GM23338 (cell line): ENCODE results near the gene ARHGAP10. TPM values are rescaled to one million over a fixed set of nuclear protein-coding genes. Genes with fewer than 3 reads are reported as not detected.

Experiments used
- ATAC-seq: fragments of 200-7000 bp; cut with Tn5 transposase; 3 replicates; pipeline ENCODE4 v1.9.1; 2020
- DNase-seq: peaks from one replicate; pipeline ENCODE4 v3.0.0-alpha.2; 2015; ENCODE audit warnings: low spot score
- H2AFZ ChIP-seq: fragments of 200-600 bp; sonication (generic); 2 replicates; pipeline ENCODE4 v1.8.0; 2016; ENCODE audit warnings: antibody characterized with exemption, mild to moderate bottlenecking, moderate library complexity
- H3F3A ChIP-seq: fragments of 200-600 bp; sonication (generic); replicated peaks from 2 replicates; pipeline ENCODE4 v1.8.0; 2017; ENCODE audit warnings: antibody characterized with exemption, mixed run types, low read depth
- H3K27ac ChIP-seq: fragments of 200-600 bp; sonication (generic); 2 replicates; pipeline ENCODE4 v1.6.1; 2016; ENCODE audit warnings: low read depth
- H3K27me3 ChIP-seq: fragments of 200-600 bp; sonication (generic); 2 replicates; pipeline ENCODE4 v1.8.0; 2016; ENCODE audit warnings: mild to moderate bottlenecking, mixed run types, moderate library complexity; ENCODE audit not compliant: insufficient read depth
- H3K36me3 ChIP-seq: fragments of 200-600 bp; sonication (generic); 2 replicates; pipeline ENCODE4 v1.8.0; 2016; ENCODE audit warnings: mild to moderate bottlenecking; ENCODE audit not compliant: insufficient read depth
- H3K4me1 ChIP-seq: fragments of 200-600 bp; sonication (generic); 2 replicates; pipeline ENCODE4 v1.8.0; 2016; ENCODE audit warnings: mild to moderate bottlenecking, moderate library complexity; ENCODE audit not compliant: insufficient read depth
- H3K4me2 ChIP-seq: fragments of 200-600 bp; sonication (generic); 2 replicates; pipeline ENCODE4 v1.7.1; 2017; ENCODE audit warnings: mixed run types
- H3K4me3 ChIP-seq: fragments of 200-600 bp; sonication (generic); 2 replicates; pipeline ENCODE4 v1.6.1; 2016; ENCODE audit warnings: mixed run types
- H3K79me2 ChIP-seq: fragments of 200-600 bp; sonication (generic); replicated peaks from 2 replicates; pipeline ENCODE4 v1.8.0; 2017; ENCODE audit warnings: mild to moderate bottlenecking; ENCODE audit not compliant: insufficient read depth
- H3K9me2 ChIP-seq: fragments of 200-600 bp; sonication (generic); 2 replicates; pipeline ENCODE4 v1.8.0; 2017; ENCODE audit not compliant: insufficient read depth
- H4K20me1 ChIP-seq: fragments of 200-600 bp; sonication (generic); replicated peaks from 2 replicates; pipeline ENCODE4 v1.8.0; 2017; ENCODE audit warnings: mild to moderate bottlenecking; ENCODE audit not compliant: insufficient read depth
- H3K27ac Mint-ChIP-seq: 2 replicates; pipeline ENCODE4 v1.8.0; 2020; ENCODE audit warnings: inconsistent platforms, mild to moderate bottlenecking, moderate library complexity, mixed read lengths
- H3K27me3 Mint-ChIP-seq: 3 replicates; pipeline ENCODE4 v1.8.0; 2022; ENCODE audit warnings: low read depth, mild to moderate bottlenecking, moderate library complexity, mixed read lengths, inconsistent platforms; ENCODE audit not compliant: insufficient read depth, poor library complexity
- H3K36me3 Mint-ChIP-seq: 3 replicates; pipeline ENCODE4 v1.8.0; 2021; ENCODE audit warnings: low read depth, mild to moderate bottlenecking, inconsistent platforms, moderate library complexity, mixed read lengths
- H3K4me1 Mint-ChIP-seq: 3 replicates; pipeline ENCODE4 v1.8.0; 2020; ENCODE audit warnings: mild to moderate bottlenecking, inconsistent platforms, mixed read lengths
- H3K4me3 Mint-ChIP-seq: 3 replicates; pipeline ENCODE4 v1.8.0; 2021; ENCODE audit warnings: moderate library complexity, mild to moderate bottlenecking, inconsistent platforms, mixed read lengths
- H3K9me3 Mint-ChIP-seq: 3 replicates; pipeline ENCODE4 v1.8.0; 2020; ENCODE audit warnings: moderate library complexity, mild to moderate bottlenecking, inconsistent platforms, mixed read lengths
- CREB1 ChIP-seq: fragments of 250-450 bp; sonication (Bioruptor Pico); IDR thresholded peaks from 2 replicates; pipeline ENCODE4 v1.5.0; 2020; ENCODE audit warnings: low read depth, mild to moderate bottlenecking, moderate library complexity
- EZH2phosphoT487 ChIP-seq: fragments of 200-600 bp; sonication (generic); IDR thresholded peaks from one replicate; pipeline ENCODE4 v1.8.1; 2018; ENCODE audit warnings: antibody characterized with exemption; ENCODE audit not compliant: unreplicated experiment
- NANOG ChIP-seq: IDR thresholded peaks from 2 replicates; pipeline ENCODE4 v1.6.1; 2016; ENCODE audit warnings: antibody characterized with exemption, borderline replicate concordance
- POLR2AphosphoS5 ChIP-seq: IDR thresholded peaks from 2 replicates; pipeline ENCODE4 v1.6.1; 2016; ENCODE audit warnings: antibody characterized with exemption, low read depth
- STAT1 ChIP-seq: IDR thresholded peaks from one replicate; pipeline ENCODE4 v1.6.1; 2016; ENCODE audit warnings: antibody characterized with exemption; ENCODE audit not compliant: unreplicated experiment
- ZNF114 ChIP-seq: fragments of 250-450 bp; sonication (Bioruptor Pico); IDR thresholded peaks from 2 replicates; pipeline ENCODE4 v1.5.0; 2020; ENCODE audit warnings: mild to moderate bottlenecking, moderate library complexity
- ZNF331 ChIP-seq: fragments of 250-450 bp; sonication (Bioruptor Pico); IDR thresholded peaks from 2 replicates; pipeline ENCODE4 v1.5.0; 2020; ENCODE audit warnings: low read depth, mild to moderate bottlenecking, moderate library complexity
- polyA plus RNA-seq: library from polyadenylated mRNA; unstranded; fragments of >200 nt; fragmentation: Nextera tagmentation; extraction: Ambion mirVana; gene quantifications from 2 replicates; pipeline ENCODE4 v1.2.1, GENCODE V29; 2016
- total RNA-seq: library from RNA; depleted of rRNA; stranded (reverse); fragments of >200 nt; shearing (Covaris generic); gene quantifications from 2 replicates; pipeline ENCODE4 v1.2.3, GENCODE V29; 2014
- TF ChIP-seq, protein P1 (sequence below), 2 experiments: fragments of 200-600 bp in 1 of 2; sonication (generic) in 1 of 2; conservative IDR thresholded peaks; 2 replicates each; pipeline versions ENCODE4 v1.5.1 to v1.6.1; 2016 to 2017; ENCODE audit warnings: antibody characterized with exemption in 2 of 2, low read depth in 2 of 2, mild to moderate bottlenecking in 2 of 2, moderate library complexity in 1 of 2
- TF ChIP-seq, protein P2 (sequence below): IDR thresholded peaks from 2 replicates; pipeline ENCODE4 v1.6.1; 2016; ENCODE audit warnings: antibody characterized with exemption
- TF ChIP-seq, protein P3 (sequence below): IDR thresholded peaks from one replicate; pipeline ENCODE4 v1.6.1; 2018; ENCODE audit warnings: antibody characterized with exemption; ENCODE audit not compliant: unreplicated experiment

ARHGAP10 gene
- total and polyA plus RNA-seq, 2 experiments from 2014 or later, result 5.1 to 6.3 TPM

DNA sequence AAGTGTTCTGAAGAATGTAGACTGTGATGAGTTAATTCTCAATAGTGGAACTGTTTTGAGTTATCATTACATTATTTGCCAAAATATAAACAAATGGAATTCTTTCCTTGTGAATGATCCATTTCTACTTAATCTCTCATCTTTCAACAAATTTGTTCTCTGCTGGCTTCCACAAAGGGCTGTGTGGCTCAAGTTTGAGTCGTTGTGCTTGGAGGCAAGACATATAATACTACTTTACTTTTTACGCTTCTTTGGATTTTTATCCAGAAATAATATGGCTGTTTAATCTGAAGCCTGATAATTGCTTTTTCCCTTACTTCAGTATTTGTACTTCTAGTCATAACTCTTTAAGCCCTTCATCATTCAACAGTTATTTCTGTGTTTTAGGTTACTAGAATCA lies 169.5 kb downstream of the ARHGAP10 start (continued):
- TF ChIP-seq STAT1, result no peak

DNA sequence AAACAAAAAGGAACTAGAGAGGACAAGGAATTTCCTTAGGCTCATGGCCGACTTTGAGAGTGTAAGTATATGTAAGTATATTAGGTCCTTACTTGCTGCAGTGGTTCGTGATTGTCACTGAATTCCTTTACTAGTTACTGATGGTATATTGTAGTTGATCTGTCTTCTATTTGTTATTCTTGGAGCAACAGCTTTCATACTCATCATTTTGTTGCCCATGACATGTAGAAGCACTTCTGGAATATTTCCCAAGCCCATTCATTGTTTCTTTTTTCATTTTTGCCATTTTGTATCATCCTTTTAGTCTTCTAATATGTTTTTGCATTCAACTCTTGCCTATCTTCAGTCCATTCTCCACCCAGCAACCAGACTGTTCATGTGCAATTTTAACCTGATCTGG lies 170.0 kb downstream of the ARHGAP10 start:
- H3K4me1 Mint-ChIP-seq, result no peaks in the 10 kb centered on the region
- no peak overlapping the region for H3K4me3 Mint-ChIP-seq
- no peaks in the 10 kb centered on the region for H3K79me2 ChIP-seq

More for the DNA sequence above, 170.0 kb downstream of the ARHGAP10 start:
- peaks cover 12% of the 10 kb centered on the region for H3K9me3 Mint-ChIP-seq
- Histone ChIP-seq H3K4me1 (no peaks in the 10 kb centered on the region), H2AFZ (no peak overlapping the region), H3K27me3 (no peaks in the 10 kb centered on the region), H3F3A (no peaks in the 10 kb centered on the region), H3K9me2 (no peaks in the 10 kb centered on the region), H3K4me2 (no peak overlapping the region), H3K27ac (no peak overlapping the region), H3K36me3 (no peaks in the 10 kb centered on the region), H4K20me1 (no peaks in the 10 kb centered on the region; the same call in 1 of the 2 replicates), H3K4me3 (no peak overlapping the region)
- DNase-seq (no peak), ATAC-seq (no peak)
- TF ChIP-seq ZNF331 (CRISPR knock-in tag), result no peak
- TF ChIP-seq EZH2phosphoT487, result no peak
- TF ChIP-seq ZNF114 (CRISPR knock-in tag), result no peak
- TF ChIP-seq, protein P1, sequence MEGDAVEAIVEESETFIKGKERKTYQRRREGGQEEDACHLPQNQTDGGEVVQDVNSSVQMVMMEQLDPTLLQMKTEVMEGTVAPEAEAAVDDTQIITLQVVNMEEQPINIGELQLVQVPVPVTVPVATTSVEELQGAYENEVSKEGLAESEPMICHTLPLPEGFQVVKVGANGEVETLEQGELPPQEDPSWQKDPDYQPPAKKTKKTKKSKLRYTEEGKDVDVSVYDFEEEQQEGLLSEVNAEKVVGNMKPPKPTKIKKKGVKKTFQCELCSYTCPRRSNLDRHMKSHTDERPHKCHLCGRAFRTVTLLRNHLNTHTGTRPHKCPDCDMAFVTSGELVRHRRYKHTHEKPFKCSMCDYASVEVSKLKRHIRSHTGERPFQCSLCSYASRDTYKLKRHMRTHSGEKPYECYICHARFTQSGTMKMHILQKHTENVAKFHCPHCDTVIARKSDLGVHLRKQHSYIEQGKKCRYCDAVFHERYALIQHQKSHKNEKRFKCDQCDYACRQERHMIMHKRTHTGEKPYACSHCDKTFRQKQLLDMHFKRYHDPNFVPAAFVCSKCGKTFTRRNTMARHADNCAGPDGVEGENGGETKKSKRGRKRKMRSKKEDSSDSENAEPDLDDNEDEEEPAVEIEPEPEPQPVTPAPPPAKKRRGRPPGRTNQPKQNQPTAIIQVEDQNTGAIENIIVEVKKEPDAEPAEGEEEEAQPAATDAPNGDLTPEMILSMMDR (conservative IDR thresholded peaks at IDR 0.05; ENCODE audit: low read depth in 2 of 2), result no peak
- TF ChIP-seq STAT1, result no peak
- TF ChIP-seq, protein P2, sequence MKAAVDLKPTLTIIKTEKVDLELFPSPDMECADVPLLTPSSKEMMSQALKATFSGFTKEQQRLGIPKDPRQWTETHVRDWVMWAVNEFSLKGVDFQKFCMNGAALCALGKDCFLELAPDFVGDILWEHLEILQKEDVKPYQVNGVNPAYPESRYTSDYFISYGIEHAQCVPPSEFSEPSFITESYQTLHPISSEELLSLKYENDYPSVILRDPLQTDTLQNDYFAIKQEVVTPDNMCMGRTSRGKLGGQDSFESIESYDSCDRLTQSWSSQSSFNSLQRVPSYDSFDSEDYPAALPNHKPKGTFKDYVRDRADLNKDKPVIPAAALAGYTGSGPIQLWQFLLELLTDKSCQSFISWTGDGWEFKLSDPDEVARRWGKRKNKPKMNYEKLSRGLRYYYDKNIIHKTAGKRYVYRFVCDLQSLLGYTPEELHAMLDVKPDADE, result no peak
- TF ChIP-seq NANOG, result no peak
- TF ChIP-seq POLR2AphosphoS5, result no peak
- TF ChIP-seq, protein P3, sequence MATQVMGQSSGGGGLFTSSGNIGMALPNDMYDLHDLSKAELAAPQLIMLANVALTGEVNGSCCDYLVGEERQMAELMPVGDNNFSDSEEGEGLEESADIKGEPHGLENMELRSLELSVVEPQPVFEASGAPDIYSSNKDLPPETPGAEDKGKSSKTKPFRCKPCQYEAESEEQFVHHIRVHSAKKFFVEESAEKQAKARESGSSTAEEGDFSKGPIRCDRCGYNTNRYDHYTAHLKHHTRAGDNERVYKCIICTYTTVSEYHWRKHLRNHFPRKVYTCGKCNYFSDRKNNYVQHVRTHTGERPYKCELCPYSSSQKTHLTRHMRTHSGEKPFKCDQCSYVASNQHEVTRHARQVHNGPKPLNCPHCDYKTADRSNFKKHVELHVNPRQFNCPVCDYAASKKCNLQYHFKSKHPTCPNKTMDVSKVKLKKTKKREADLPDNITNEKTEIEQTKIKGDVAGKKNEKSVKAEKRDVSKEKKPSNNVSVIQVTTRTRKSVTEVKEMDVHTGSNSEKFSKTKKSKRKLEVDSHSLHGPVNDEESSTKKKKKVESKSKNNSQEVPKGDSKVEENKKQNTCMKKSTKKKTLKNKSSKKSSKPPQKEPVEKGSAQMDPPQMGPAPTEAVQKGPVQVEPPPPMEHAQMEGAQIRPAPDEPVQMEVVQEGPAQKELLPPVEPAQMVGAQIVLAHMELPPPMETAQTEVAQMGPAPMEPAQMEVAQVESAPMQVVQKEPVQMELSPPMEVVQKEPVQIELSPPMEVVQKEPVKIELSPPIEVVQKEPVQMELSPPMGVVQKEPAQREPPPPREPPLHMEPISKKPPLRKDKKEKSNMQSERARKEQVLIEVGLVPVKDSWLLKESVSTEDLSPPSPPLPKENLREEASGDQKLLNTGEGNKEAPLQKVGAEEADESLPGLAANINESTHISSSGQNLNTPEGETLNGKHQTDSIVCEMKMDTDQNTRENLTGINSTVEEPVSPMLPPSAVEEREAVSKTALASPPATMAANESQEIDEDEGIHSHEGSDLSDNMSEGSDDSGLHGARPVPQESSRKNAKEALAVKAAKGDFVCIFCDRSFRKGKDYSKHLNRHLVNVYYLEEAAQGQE, result no peak
- no peak for TF ChIP-seq CREB1
- H3K36me3 Mint-ChIP-seq, result peaks cover 9% of the 10 kb centered on the region; the same call in 2 of the 3 replicates
- no peak overlapping the region for H3K27ac Mint-ChIP-seq
- H3K27me3 Mint-ChIP-seq, result no peaks in the 10 kb centered on the region
